Gastroesophageal sphincter (tissue), 2 donors: Measurements from ENCODE around the gene KRTAP10-6.

Experiments
- EP300 ChIP-seq: sonication (generic); formaldehyde crosslinking; IDR thresholded peaks from one replicate; pipeline ENCODE4 v1.6.1; 2017; ENCODE audit warnings: antibody characterized with exemption, mild to moderate bottlenecking
- POLR2A ChIP-seq, 2 donors: fragments of 450-650 bp; IDR thresholded peaks; one replicate each; pipeline ENCODE4 v1.6.1; 2017; ENCODE audit warnings: antibody characterized with exemption in 2 of 2, mild to moderate bottlenecking in 2 of 2, moderate library complexity in 1 of 2

GRCh38 chr21:44582055-44582454 lies 10.2 kb downstream of the KRTAP10-6 start:
- TF ChIP-seq EP300, result no peak
- TF ChIP-seq POLR2A (IDR thresholded peaks at IDR 0.05), result no peak
